ENCODE results near the gene FRMD1.

FRMD1 gene

GRCh38 chr6:168037242-168037641 lies 41.8 kb downstream of the FRMD1 start:
- Histone ChIP-seq H3K79me2 (ENCODE audit: insufficient read depth, low read length) (no peaks in the 10 kb centered on the region), H3K27ac (ENCODE audit: low read length) (no peak overlapping the region), H3K9ac (ENCODE audit: low read depth, low read length) (no peak overlapping the region), H3K27me3 (ENCODE audit: insufficient read depth, low read length, poor library complexity) (no peaks in the 10 kb centered on the region), H4K20me1 (ENCODE audit: insufficient read depth, low read length) (no peaks in the 10 kb centered on the region), H2AFZ (ENCODE audit: low read depth, low read length) (no peak overlapping the region), H3K4me2 (ENCODE audit: insufficient read depth, low read length) (no peak overlapping the region), H3K36me3 (ENCODE audit: insufficient read depth, low read length) (no peaks in the 10 kb centered on the region), H3K9me3 (ENCODE audit: insufficient read depth, low read length, severe bottlenecking) (peaks cover 42% of the 10 kb centered on the region), H3K4me1 (ENCODE audit: insufficient read depth, low read length) (no peaks in the 10 kb centered on the region), H3K4me3 (ENCODE audit: low read depth in 1 of 2, low read length in 2 of 2) (no peak overlapping the region)
- TF ChIP-seq CTCF (IDR thresholded peaks at IDR 0.05; ENCODE audit: borderline replicate concordance, extremely low read depth, low read length, poor library complexity, severe bottlenecking) (no peak), EZH2 (IDR thresholded peaks at IDR 0.05; ENCODE audit: borderline replicate concordance, low read depth, low read length, severe bottlenecking) (no peak)
- ATAC-seq (ENCODE audit: insufficient read depth, low read depth) (no peak), DNase-seq (no peak)

DNA sequence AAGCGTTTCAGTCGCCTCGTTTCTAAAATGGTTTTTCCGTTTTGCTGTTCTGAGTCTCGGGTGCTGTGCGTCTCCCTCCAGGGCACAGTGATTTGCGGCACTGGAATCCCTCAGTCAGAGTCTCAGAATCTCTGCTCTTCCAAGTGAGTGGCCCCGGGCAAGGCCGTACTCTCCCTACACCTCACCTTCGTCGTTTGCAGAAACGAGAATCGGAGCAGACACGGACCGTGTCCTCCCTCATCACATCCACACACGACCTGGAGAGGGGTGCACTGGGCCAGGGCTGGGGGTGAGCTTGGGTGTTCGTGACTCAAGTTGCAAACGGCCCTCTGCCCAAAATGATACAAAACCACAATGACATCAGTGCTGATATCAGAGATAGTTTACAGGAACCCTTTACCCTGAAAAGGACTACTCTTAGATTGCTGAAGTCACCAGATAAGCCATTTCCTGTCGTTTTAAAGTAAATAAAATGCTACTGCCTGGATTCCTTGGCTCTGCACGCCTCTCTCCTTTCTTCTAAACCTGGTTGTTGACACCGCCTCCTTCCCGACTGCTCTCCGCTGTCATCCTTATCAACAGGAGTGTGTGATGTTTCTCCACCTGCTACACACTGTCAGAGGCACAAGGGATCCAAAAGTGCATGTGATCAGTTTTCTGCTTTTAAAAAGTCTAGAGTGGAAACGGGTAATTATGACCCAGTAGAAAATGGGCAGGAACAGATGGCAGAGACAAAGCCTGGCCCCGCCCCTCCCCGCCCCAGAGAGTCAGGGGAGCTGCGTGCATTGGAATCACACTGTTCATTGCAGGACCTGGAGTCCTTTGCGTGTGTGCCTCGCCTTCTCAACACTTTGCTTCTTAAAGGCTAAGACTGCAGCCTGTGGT lies 43.1 kb downstream of the FRMD1 start:
- ATAC-seq (ENCODE audit: insufficient read depth, low read depth) (no peak), DNase-seq (no peak)
- H3K36me3 ChIP-seq (ENCODE audit: insufficient read depth, low read length), result no peaks in the 10 kb centered on the region
- H3K4me3 ChIP-seq (ENCODE audit: low read depth in 1 of 2, low read length in 2 of 2), result no peak overlapping the region
- no peak overlapping the region for H3K4me2 ChIP-seq (ENCODE audit: insufficient read depth, low read length)
- H2AFZ ChIP-seq (ENCODE audit: low read depth, low read length), result no peak overlapping the region
- H3K27ac ChIP-seq (ENCODE audit: low read length), result no peak overlapping the region
- TF ChIP-seq CTCF (IDR thresholded peaks at IDR 0.05; ENCODE audit: borderline replicate concordance, extremely low read depth, low read length, poor library complexity, severe bottlenecking) (no peak), EZH2 (IDR thresholded peaks at IDR 0.05; ENCODE audit: borderline replicate concordance, low read depth, low read length, severe bottlenecking) (no peak)
- H4K20me1 ChIP-seq (ENCODE audit: insufficient read depth, low read length), result no peaks in the 10 kb centered on the region
- no peak overlapping the region for H3K9ac ChIP-seq (ENCODE audit: low read depth, low read length)
- H3K9me3 ChIP-seq (ENCODE audit: insufficient read depth, low read length, severe bottlenecking), result peaks cover 32% of the 10 kb centered on the region
- no peaks in the 10 kb centered on the region for H3K27me3 ChIP-seq (ENCODE audit: insufficient read depth, low read length, poor library complexity)
- H3K4me1 ChIP-seq (ENCODE audit: insufficient read depth, low read length), result no peaks in the 10 kb centered on the region
- H3K79me2 ChIP-seq (ENCODE audit: insufficient read depth, low read length), result no peaks in the 10 kb centered on the region

GRCh38 chr6:168035098-168035660 lies 43.8 kb downstream of the FRMD1 start:
- no peaks in the 10 kb centered on the region for H4K20me1 ChIP-seq (ENCODE audit: insufficient read depth, low read length)
- H3K27me3 ChIP-seq (ENCODE audit: insufficient read depth, low read length, poor library complexity), result no peaks in the 10 kb centered on the region
- H3K9ac ChIP-seq (ENCODE audit: low read depth, low read length), result no peak overlapping the region
- peaks cover 25% of the 10 kb centered on the region for H3K9me3 ChIP-seq (ENCODE audit: insufficient read depth, low read length, severe bottlenecking)
- H3K36me3 ChIP-seq (ENCODE audit: insufficient read depth, low read length), result no peaks in the 10 kb centered on the region
- H3K4me2 ChIP-seq (ENCODE audit: insufficient read depth, low read length), result no peak overlapping the region
- H3K4me3 ChIP-seq (ENCODE audit: low read depth in 1 of 2, low read length in 2 of 2), result no peak overlapping the region
- no peaks in the 10 kb centered on the region for H3K4me1 ChIP-seq (ENCODE audit: insufficient read depth, low read length)
- no peak overlapping the region for H3K27ac ChIP-seq (ENCODE audit: low read length)
- no peak for DNase-seq
- no peaks in the 10 kb centered on the region for H3K79me2 ChIP-seq (ENCODE audit: insufficient read depth, low read length)
- no peak for ATAC-seq (ENCODE audit: insufficient read depth, low read depth)
- TF ChIP-seq EZH2 (IDR thresholded peaks at IDR 0.05; ENCODE audit: borderline replicate concordance, low read depth, low read length, severe bottlenecking) (no peak), CTCF (IDR thresholded peaks at IDR 0.05; ENCODE audit: borderline replicate concordance, extremely low read depth, low read length, poor library complexity, severe bottlenecking) (no peak)
- no peak overlapping the region for H2AFZ ChIP-seq (ENCODE audit: low read depth, low read length)
